PFSK-1 (cell line): ENCODE data around the gene MAN2B1.

ENCODE experiments used
- FOXP2 ChIP-seq: optimal IDR thresholded peaks from 2 replicates; pipeline ENCODE3; 2011; ENCODE audit warnings: borderline replicate concordance, control low read depth, inconsistent platforms; ENCODE audit not compliant: insufficient read depth; ENCODE audit errors: extremely low read length, extremely low read depth
- POLR2AphosphoS5 ChIP-seq: IDR thresholded peaks from 2 replicates; pipeline ENCODE4 v1.6.1; 2012; ENCODE audit warnings: low read depth, mild to moderate bottlenecking, control low read depth, low read length, moderate library complexity
- REST ChIP-seq, 2 experiments: IDR thresholded peaks; 2 replicates each; pipeline versions ENCODE4 v1.6.1 to v1.8.0; 2011 to 2012; ENCODE audit warnings: low read depth in 2 of 2, low read length in 2 of 2, control low read depth in 1 of 2, inconsistent platforms in 1 of 2, mild to moderate bottlenecking in 1 of 2, moderate library complexity in 1 of 2; ENCODE audit not compliant: insufficient read depth in 1 of 2
- SIN3A ChIP-seq: IDR thresholded peaks from 2 replicates; pipeline ENCODE4 v1.6.1; 2012; ENCODE audit warnings: mild to moderate bottlenecking, low read length, moderate library complexity, borderline replicate concordance; ENCODE audit not compliant: insufficient read depth
- TAF1 ChIP-seq: IDR thresholded peaks from 2 replicates; pipeline ENCODE4 v1.6.1; 2012; ENCODE audit warnings: low read length, control low read depth, borderline replicate concordance; ENCODE audit not compliant: insufficient read depth

The MAN2B1 gene

GRCh38 chr19:12607631-12608030 is 58.9 kb downstream of the MAN2B1 start:
- no peak for TF ChIP-seq TAF1
- TF ChIP-seq FOXP2, result no peak
- TF ChIP-seq POLR2AphosphoS5, result no peak
- no peak for TF ChIP-seq SIN3A
- no peak for TF ChIP-seq REST (IDR thresholded peaks at IDR 0.05; ENCODE audit: insufficient read depth in 1 of 2, low read depth in 2 of 2, low read length in 2 of 2)

- TF ChIP-seq POLR2AphosphoS5, result no peak
- no peak for TF ChIP-seq REST (IDR thresholded peaks at IDR 0.05; ENCODE audit: insufficient read depth in 1 of 2, low read depth in 2 of 2, low read length in 2 of 2)
- no peak for TF ChIP-seq FOXP2
- no peak for TF ChIP-seq SIN3A
- no peak for TF ChIP-seq TAF1
These were observed 59.7 kb downstream of the MAN2B1 start for GRCh38 chr19:12606796-12607195.

GRCh38 chr19:12603714-12604113 is 62.8 kb downstream of the MAN2B1 start:
- TF ChIP-seq FOXP2 (no peak), SIN3A (no peak), POLR2AphosphoS5 (no peak), TAF1 (no peak), REST (IDR thresholded peaks at IDR 0.05; ENCODE audit: insufficient read depth in 1 of 2, low read depth in 2 of 2, low read length in 2 of 2) (no peak)

GRCh38 chr19:12597594-12597993 is 68.9 kb downstream of the MAN2B1 start:
- TF ChIP-seq FOXP2 (no peak), POLR2AphosphoS5 (no peak), REST (IDR thresholded peaks at IDR 0.05; ENCODE audit: insufficient read depth in 1 of 2, low read depth in 2 of 2, low read length in 2 of 2) (no peak), SIN3A (no peak), TAF1 (no peak)

GRCh38 chr19:12596927-12597548 is 69.5 kb downstream of the MAN2B1 start:
- TF ChIP-seq POLR2AphosphoS5 (no peak), SIN3A (no peak), REST (IDR thresholded peaks at IDR 0.05; ENCODE audit: insufficient read depth in 1 of 2, low read depth in 2 of 2, low read length in 2 of 2) (no peak), FOXP2 (no peak), TAF1 (no peak)
